ENCODE measurements around the gene SRP68. TPM values are rescaled to one million over a fixed set of nuclear protein-coding genes. Genes with fewer than 3 reads are reported as not detected.
"Not testable (repeated sequence)": the region's sequence is repeated elsewhere in the genome, so short reads cannot be mapped to it uniquely, and the experiment has no call there.

SRP68 gene
- polyA plus RNA-seq, 4 donors, result 87.6 to 114 (median 109) TPM

GRCh38 chr17:76078370-76078769, 6.1 kb upstream of the SRP68 start:
- DNase-seq (ENCODE audit: low read depth in 4 of 4, low spot score in 3 of 4), result not testable (repeated sequence)

GRCh38 chr17:76077584-76078110, 5.3 kb upstream of the SRP68 start:
- no peak for DNase-seq (ENCODE audit: low read depth in 4 of 4, low spot score in 3 of 4)

GRCh38 chr17:76076765-76077583, 4.7 kb upstream of the SRP68 start:
- no peak for DNase-seq (ENCODE audit: low read depth in 4 of 4, low spot score in 3 of 4)

DNA sequence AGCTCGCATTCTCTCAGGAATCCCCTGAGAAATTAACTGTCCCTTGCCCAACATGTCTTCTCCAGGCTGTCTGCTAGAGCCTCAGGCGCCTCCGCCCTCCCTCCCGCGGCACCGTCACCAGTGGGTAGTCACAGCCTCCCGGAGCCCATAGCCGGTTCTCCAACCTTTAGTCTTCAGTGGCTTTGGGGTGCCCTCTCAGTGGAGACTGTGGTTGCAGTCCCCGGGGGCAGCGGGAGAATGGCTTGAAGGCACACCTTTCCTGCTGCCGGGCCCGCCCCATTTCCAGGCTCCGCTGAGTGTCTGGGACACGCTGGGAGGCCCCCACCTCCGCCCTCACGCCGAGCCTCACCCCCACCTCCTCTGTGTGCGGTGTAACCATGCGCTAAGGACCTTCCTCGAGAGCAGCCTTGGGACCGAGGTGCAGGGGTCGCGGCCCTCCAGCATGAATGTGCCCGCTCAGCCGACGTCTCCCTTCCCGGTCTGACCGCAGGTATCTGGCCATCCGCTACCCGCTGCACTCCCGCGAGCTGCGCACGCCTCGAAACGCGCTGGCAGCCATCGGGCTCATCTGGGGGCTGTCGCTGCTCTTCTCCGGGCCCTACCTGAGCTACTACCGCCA, 3.9 kb upstream of the SRP68 start:
- no peak for DNase-seq (ENCODE audit: low read depth in 4 of 4, low spot score in 3 of 4)

DNA sequence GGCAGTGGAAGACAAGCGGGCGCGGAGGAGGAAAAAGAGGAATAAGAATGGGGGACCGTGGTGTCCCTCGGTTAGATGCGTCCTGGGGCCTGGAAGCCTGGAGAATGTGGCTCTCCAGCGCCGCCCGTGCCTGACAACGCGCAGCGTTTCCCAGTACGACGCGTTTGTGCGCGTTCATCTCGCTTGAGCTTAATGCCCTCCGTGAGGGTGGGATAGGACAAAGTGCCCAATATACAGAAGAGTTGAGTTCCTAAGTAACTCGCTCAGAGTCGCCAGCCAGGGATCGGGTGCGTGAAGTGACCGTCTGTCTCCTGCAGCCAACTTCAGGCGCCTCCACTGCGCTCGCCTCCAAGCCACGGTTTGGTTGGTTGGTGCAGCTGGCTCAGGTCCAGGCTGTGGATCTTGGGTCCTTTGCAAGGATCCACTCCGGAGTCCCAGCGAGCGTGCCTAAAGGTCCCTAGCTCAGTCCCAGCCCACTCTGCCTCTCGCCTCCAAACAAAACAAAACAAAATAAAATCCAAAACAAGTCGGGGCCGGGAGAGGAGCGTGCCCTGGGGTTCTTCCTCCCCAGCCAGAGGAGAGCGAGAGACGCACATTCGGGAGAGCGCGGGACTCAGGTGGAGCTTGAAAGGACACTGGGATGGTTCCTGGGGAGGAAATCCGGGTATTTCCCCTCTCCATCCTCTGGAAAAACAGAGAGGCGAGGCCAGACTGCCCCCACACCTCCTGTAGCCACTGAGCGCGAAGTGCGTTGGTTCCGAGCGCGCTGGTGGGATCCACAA, 3.2 kb upstream of the SRP68 start:
- DNase-seq (ENCODE audit: low read depth in 4 of 4, low spot score in 3 of 4), result no peak

GRCh38 chr17:76074390-76075363, 2.4 kb upstream of the SRP68 start, which contains the start of gene GALR2:
TSS of gene GALR2 (plus strand) at chr17:76074781. CDS start at chr17:76074884, 103 bp downstream.
- DNase-seq (ENCODE audit: low read depth in 4 of 4, low spot score in 3 of 4), result no peak

DNA sequence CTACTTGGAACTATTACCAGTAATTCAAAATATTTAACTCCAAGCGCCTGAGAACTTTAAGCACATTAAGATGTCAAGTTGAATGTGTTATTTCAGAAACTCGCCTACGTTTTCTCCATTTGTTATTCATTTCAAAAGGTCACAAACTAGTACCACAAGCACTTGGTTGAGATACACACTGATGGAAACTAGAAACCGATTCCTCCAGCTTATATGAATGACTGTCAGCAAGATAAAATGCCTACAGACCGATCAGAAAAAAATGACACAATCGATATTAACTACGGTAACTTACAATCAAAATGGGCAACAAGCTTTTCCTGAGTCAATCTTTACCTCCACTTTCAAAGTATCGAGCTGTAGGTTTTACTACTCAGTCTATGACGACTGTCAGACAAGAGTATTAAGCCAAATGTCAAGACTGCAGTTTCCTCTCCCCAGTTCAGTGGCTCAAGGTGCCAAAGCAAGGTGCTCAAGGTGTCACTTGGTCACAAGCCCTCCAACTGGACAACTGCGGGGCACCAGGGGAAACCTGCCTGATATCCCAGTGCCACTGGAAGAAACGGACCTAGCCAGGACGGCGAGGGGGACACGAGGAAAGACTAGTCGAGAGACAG, 678 bp downstream of the SRP68 start:
- DNase-seq (ENCODE audit: low read depth in 4 of 4, low spot score in 3 of 4), result no peak

GRCh38 chr17:76065775-76066174, 6.5 kb downstream of the SRP68 start:
- no peak for DNase-seq (ENCODE audit: low read depth in 4 of 4, low spot score in 3 of 4)

DNA sequence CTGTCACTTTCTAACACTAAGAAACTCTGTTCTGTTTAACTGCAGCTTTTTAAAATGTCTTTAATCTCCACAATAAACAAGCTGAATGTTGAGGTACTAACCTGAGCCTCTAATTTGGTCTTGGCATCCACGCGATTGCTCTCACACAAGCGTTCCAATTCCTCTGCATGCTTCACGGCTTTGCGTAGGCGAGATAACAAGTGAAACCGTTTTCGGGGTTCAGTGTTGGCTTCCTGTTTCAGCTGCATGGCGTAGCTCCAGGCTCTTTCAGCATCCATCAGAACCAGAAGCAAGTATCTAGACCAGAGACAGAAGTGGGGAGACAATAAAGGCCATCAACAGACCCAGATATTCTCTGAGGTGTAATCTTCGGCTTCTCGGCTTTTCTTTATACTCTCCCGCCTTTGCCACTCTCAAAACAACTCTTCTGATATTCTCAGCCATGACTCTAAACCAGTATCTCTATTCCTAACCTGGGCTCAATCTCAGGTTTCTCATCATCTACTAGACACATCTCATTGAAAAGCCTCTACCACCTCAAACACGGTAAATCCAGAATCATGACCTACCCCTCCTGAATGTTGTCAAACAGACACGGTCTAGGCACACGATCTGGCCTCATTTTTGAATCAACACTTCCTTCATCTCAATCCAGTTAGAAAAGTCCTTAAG, 8.3 kb downstream of the SRP68 start:
- DNase-seq (ENCODE audit: low read depth in 4 of 4, low spot score in 3 of 4), result no peak

DNA sequence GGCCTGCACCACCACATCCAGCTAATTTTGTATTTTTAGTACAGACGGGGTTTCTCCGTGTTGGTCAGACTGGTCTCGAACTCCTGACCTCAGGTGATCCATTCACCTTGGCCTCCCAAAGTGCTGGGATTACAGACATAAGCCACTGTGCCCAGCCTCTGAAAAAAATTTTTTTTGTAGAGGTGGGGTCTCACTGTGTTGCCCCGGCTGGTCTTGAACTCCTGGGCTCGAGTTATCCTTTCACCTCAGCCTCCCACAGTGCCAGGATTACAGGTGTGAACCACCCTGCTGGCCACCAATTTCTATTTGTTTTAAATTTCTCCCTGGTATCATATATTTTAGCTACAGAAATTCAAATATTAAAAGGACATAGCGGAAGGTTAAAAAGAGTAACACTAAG, 14.1 kb downstream of the SRP68 start:
- not testable (repeated sequence) for DNase-seq (ENCODE audit: low read depth in 4 of 4, low spot score in 3 of 4)

- DNase-seq (ENCODE audit: low read depth in 4 of 4, low spot score in 3 of 4), result no peak
These were observed 15.4 kb downstream of the SRP68 start for GRCh38 chr17:76056882-76057281.

DNA sequence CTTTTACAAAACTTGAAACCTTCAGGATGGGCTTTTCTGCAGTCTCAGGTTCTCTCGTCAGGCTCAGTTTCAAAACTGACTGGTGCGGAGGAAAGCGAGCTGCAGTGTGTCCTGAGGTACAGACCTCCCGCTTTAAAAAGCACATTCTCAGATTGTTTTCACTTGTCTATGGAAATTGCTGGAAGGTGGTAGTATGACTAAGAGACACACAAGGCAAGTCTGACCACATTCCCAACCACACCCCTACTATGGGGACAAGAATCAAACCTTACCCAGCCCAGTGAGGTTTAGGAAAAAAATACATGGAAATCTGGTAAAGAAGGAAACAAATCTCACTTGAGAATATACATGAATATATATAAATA, 18.2 kb downstream of the SRP68 start:
- DNase-seq (ENCODE audit: low read depth in 4 of 4, low spot score in 3 of 4), result no peak

DNA sequence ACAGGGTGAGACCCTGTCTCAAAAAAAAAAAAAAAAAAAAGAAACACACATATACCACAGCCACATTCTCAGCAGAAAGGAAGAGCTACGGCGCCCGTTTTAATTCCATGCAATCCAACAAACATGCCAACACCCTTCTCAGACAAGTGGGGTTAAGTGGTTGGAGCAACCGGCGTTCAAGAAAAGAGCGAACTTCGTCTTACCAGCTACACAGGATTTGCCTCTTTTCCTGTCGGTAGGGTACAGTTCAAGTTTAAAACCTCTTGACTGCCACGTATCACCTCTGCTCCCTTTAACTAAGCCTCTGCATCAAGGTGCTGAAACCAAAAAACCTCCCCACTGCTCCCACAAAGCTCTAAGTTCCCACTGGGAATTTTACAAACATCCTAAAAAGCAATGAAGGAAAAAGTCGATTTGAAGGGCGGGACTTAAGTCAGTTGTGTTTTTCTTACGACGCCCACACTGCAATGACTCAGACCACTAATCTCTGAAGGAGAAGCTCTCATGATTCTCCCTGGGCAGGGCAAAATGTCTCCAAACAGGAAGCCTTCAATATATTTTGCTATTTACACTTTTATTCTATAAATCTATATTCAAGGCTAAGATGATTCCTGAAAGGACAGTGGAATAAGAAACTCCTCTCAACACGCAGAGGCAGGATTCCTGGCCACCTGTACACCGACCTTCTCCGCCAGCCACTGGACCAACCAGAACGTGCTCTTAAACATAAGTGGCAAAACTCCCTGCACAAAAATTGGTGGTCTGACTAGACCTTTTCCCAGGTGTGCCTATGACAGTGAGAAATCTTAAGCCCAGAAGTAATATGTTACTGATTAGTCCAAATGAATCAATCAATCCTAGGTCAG, 18.8 kb downstream of the SRP68 start:
- DNase-seq (ENCODE audit: low read depth in 4 of 4, low spot score in 3 of 4), result no peak

DNA sequence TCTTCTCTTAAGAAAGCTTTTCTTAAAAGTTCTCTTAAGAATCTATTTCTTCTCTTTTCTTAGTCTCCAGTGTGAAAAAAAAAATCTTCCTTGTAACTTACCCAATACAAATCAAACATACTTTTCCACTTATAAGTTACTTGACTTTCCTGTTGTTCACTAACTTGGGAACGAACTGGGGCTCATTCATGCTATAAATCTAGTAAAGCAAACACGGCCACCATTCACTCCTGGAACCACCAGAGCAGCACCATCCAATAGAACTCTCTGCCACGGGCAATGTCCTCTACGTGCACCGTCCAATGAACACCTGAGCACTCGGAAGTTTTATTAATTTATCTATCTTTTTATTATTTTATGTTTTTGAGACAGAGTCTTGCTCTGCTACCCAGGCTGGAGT, 20.8 kb downstream of the SRP68 start:
- no peak for DNase-seq (ENCODE audit: low read depth in 4 of 4, low spot score in 3 of 4)

- no peak for DNase-seq (ENCODE audit: low read depth in 4 of 4, low spot score in 3 of 4)
These were observed 21.5 kb downstream of the SRP68 start for GRCh38 chr17:76050538-76051467.

- DNase-seq (ENCODE audit: low read depth in 4 of 4, low spot score in 3 of 4), result no peak
These were observed 22.3 kb downstream of the SRP68 start for GRCh38 chr17:76049836-76050537.

Data from left renal pelvis (tissue), 4 donors.